ENCODE measurements around the gene BCL2L15. TPM values are rescaled to one million over a fixed set of nuclear protein-coding genes. Genes with fewer than 3 reads are reported as not detected.

Gene BCL2L15
- total and polyA plus RNA-seq, 10 donors = 0.64 to 7.1 (median 1.9) TPM

GRCh38 chr1:113934511-113935055 lies 47.2 kb upstream of the BCL2L15 start:
- Histone ChIP-seq H3K4me1 (peaks cover 46 to 96% (median 91%) of the 10 kb centered on the region in 6 donors), H3K36me3 (no peaks in the 10 kb centered on the region), H3K9me3 (peaks cover 0 to 3% (median 0%) of the 10 kb centered on the region in 8 donors), H3K27ac (peak overlapping the region in 3 of 8 donors; percentile 46 to 99 (median 99)), H3K4me3 (no peak overlapping the region), H3K27me3 (replicated peaks in 1 of 7) (no peaks in the 10 kb centered on the region)
- intact Hi-C loops (cut with DNase I; ENCODE audit: low total_unique reads) = no loop called here
- no peak for DNase-seq
- WGBS, 5 donors = 48 to 77% (median 58%) methylated on average over 5 of the region's 5 CpGs
- TF ChIP-seq POLR2AphosphoS5 (IDR thresholded peaks at IDR 0.05) (no peak), CTCF (IDR thresholded peaks at IDR 0.05 in 8 of 11, conservative IDR thresholded peaks at IDR 0.05 in 3 of 11) (no peak), POLR2A (IDR thresholded peaks at IDR 0.05) (no peak)

GRCh38 chr1:113934006-113934405 lies 46.6 kb upstream of the BCL2L15 start:
- intact Hi-C loops (cut with DNase I; ENCODE audit: low total_unique reads) = no loop called here
- H3K27ac ChIP-seq = peak overlapping the region in 3 of 8 donors; percentile 99
- no peaks in the 10 kb centered on the region for H3K36me3 ChIP-seq
- H3K9me3 ChIP-seq = peaks cover 0 to 3% (median 0%) of the 10 kb centered on the region in 8 donors
- DNase-seq = no peak
- H3K27me3 ChIP-seq (replicated peaks in 1 of 7) = no peaks in the 10 kb centered on the region
- TF ChIP-seq POLR2AphosphoS5 (IDR thresholded peaks at IDR 0.05) (no peak), CTCF (IDR thresholded peaks at IDR 0.05 in 8 of 11, conservative IDR thresholded peaks at IDR 0.05 in 3 of 11) (no peak), POLR2A (IDR thresholded peaks at IDR 0.05) (no peak)
- H3K4me1 ChIP-seq = peaks cover 40 to 90% (median 85%) of the 10 kb centered on the region in 6 donors
- no peak overlapping the region for H3K4me3 ChIP-seq

- Histone ChIP-seq H3K4me3 (peak overlapping the region in 4 of 8 donors; percentile 85 to 96 (median 91)), H3K4me1 (peaks cover 35 to 80% (median 74%) of the 10 kb centered on the region in 6 donors), H3K27ac (peak overlapping the region in 7 of 8 donors; percentile 95 to 99 (median 98)), H3K27me3 (replicated peaks in 1 of 7) (no peaks in the 10 kb centered on the region), H3K36me3 (no peaks in the 10 kb centered on the region), H3K9me3 (peaks cover 0 to 3% (median 0%) of the 10 kb centered on the region in 8 donors)
- no peak for DNase-seq
- WGBS, 5 donors = 12 to 19% (median 18%) methylated on average over 3 of the region's 3 CpGs
- intact Hi-C loops (cut with DNase I; ENCODE audit: low total_unique reads) = no loop called here
- TF ChIP-seq POLR2A (IDR thresholded peaks at IDR 0.05) (no peak), CTCF (IDR thresholded peaks at IDR 0.05 in 8 of 11, conservative IDR thresholded peaks at IDR 0.05 in 3 of 11) (no peak), POLR2AphosphoS5 (IDR thresholded peaks at IDR 0.05) (no peak)
These were observed 44.1 kb upstream of the BCL2L15 start for GRCh38 chr1:113931451-113931851.

- Histone ChIP-seq H3K36me3 (no peaks in the 10 kb centered on the region), H3K27me3 (replicated peaks in 1 of 7) (no peaks in the 10 kb centered on the region), H3K9me3 (peaks cover 0 to 3% (median 0%) of the 10 kb centered on the region in 8 donors), H3K4me3 (peak overlapping the region; percentile 85 to 96 (median 90)), H3K27ac (peak overlapping the region; percentile 95 to 99 (median 98)), H3K4me1 (peaks cover 27 to 72% (median 66%) of the 10 kb centered on the region in 6 donors)
- no peak for TF ChIP-seq POLR2A (IDR thresholded peaks at IDR 0.05)
- TF ChIP-seq CTCF (IDR thresholded peaks at IDR 0.05 in 8 of 11, conservative IDR thresholded peaks at IDR 0.05 in 3 of 11) = no peak
- TF ChIP-seq POLR2AphosphoS5 (IDR thresholded peaks at IDR 0.05) = no peak
- no peak for DNase-seq
- WGBS, 5 donors = 1 to 3% (median 2%) methylated on average over 8 of the region's 8 CpGs
- intact Hi-C loops (cut with DNase I; ENCODE audit: low total_unique reads) = no loop called here
These were observed 43.2 kb upstream of the BCL2L15 start for GRCh38 chr1:113930499-113931161.
